HG02973 (cell line): Measurements from ENCODE around the gene BTBD7.
"Not testable (repeated sequence)": the region's sequence is repeated elsewhere in the genome, so short reads cannot be mapped to it uniquely, and the experiment has no call there.

ENCODE experiments used
- ATAC-seq: cut with Tn5 transposase; IDR thresholded peaks from one replicate; pipeline ENCODE4 v1.9.1; 2021; ENCODE audit warnings: moderate library complexity; ENCODE audit not compliant: unreplicated experiment

The BTBD7 gene

DNA sequence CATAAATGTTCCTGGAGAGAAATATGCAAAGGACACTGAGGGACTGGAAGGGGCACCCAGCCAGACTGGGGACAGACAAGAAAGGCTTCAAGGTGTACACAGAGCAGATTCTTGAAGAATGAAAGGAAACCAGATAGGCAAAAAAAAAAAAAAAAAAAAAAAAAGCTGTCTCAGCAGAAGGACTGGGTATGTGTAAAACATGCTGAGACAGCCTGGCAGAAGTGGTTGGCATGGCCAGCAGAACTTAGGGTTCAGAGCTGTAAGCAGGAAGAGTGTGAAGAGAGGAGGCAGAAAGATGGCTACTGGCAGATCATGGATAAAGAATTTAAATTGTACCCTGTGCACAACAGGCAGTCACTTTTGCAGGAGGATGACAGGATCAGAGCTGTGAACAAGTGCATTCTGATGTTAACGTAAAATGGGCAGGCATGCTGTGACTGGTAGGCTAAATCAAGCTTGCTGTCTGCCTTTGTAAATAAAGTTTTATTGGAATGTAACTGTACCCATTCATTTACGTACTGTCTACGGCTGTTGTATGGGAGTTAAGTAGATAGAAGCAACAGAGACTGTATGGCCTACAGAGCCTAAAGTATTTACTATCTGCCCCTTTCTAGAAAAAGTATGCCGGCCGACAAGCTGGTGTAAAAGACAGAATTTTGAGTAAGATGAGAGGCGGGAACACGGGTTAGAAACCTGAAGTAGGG, 83.6 kb downstream of the BTBD7 start:
- no peak for ATAC-seq

DNA sequence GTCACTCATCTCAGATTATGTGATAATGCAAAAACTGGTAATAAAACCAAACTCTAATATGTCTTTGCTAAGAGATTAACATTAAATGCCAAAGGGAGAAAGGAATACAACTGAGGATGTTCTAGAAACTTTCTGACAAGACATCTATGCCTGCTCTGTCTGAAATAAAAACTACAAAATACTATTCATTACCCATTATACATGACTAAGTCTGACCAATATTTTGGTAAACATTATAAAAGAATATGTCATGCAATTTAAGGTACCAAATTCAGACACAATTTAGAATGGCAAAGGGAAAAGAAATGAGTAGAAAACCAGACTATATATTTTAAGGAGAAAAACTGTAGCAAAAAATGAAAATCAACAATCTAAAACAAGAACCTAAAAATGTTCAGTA, 86.3 kb downstream of the BTBD7 start:
- ATAC-seq: no peak

DNA sequence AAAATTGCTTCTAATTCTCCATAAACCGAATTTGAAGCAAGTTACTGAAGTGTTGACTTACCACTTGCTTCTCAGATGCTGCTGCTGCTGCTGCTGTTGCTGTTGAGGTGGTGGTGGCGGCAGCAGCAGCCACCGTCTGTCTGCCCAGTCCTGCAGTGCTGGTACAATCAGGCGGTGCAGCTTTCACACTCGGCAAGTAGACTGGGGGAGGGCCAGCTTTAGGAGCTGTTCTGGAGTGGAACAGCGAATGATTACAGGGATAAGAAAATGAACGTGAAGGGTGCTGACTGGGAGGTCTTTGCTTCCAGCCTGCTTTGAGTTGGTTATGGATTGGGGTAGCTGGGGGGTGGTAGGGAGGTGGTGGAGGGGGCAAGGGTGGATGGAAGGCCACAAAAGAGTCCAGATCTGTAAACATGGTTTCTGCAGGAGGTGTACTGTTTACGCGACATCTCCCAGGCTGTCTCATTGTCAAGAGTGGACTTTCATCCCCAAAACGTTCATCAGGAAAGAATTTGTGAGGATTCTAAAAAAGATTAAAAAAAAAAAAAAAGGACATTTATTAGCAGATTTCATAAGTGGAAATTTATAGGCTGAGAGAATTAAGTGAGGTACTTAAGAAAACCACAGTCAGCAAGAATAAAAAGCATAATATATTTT, 86.9 kb downstream of the BTBD7 start:
- no peak for ATAC-seq

DNA sequence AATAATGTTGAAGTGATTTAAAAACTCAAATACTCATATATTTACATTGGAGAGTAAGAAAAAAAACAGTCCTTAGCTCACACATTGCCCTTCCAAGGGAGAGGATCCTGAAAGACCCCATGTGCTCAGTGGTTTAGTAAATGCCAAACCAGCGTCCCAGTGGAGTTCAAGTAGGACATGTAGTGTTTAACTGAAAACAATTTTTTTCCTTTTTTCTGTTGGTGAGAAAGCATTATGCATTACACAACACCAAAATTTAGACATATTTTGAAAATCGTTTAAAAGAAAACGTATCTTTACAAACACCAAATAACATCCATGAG, 92.2 kb downstream of the BTBD7 start:
- no peak for ATAC-seq

DNA sequence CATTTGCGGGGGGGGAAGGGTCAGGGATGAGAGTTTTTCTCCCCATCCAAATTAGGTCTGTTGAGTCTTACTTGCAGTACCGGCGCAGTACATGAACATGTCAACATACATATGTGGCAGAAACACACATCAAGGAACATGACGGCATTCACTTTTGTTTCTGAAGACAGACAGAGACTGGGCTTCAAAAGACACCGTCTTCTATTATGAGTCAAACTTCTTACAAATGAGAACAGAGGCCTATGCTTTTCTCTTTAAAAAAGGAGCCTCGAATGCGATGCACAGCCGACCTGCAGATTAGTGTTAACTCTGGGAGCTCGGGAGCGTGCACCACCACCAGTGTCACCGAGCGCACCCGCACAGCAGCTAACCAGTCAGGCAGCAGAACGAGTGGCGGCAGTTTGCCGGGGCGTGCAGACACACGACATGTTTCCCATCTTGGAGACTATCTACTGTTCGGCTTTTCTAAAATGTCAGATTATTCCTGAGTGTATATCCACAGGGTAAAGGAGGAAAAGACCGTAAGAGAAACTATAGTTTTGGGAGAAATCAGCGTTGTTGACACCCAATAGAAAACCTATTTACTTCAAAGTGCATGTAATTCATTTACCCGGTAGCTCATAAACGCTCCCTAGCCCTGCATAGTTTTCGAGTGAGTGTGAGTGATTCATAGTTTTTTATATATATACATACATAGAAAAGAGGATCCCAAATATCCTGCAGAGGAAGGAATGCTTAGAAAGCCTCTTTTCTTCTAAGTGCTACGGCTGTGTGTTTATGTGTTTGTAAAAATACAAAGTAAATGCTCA, 92.8 kb downstream of the BTBD7 start:
- no peak for ATAC-seq

DNA sequence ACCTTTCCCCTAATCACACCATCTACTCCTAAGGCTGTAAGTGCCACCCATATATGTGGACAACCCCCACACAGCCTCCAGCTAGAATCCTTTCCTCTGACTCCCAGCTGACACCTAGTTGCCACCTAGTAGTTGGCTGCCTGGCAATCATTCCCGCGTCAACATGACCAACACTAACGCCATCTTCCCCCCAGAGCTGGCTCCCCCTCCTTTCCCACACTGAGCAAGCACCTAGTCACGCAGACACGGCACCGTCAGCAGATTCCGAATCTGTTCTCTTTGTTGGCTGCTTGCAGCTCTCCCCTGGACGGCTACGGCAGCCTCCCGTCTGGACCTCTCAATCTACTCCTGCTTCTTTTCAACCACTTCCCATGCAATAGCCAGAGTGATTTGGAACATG, 98.0 kb downstream of the BTBD7 start:
- no peak for ATAC-seq

DNA sequence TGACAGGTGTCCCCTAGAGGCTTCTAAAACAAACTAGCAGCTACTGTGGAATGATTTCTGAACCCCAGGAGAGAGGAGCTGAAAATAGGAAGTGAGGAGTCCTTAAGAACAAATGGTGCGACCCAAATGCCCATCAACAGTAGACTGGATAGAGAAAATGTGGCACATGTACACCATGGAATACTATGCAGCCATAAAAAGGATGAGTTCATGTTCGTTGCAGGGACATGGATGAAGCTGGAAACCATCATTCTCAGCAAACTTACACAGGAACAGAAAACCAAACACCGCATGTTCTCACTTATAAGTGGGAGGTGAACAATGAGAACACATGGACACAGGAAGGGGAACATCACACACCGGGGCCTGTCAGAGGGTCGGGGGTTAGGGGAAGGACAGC, 99.8 kb downstream of the BTBD7 start:
- ATAC-seq: not testable (repeated sequence)

DNA sequence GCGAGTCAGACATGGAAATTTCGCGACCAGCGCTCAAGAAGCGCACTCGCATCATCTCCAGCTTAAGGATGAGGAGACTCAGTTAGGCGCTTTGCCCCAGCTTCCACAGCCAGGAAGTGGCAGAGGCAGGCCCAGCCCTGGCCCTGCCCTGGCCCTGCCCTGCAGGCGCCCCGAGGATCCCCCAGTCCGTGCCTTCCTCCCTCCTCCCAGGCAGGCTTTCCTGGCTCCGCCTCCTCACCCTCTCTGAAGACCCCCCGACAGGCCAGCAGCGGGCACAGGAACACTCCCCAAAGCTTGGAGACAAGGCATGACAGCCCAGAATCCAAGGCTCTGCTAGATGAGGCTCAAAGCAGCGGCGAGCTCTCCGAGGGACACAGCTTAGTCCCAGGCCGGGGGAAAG, 100.7 kb downstream of the BTBD7 start:
- no peak for ATAC-seq

DNA sequence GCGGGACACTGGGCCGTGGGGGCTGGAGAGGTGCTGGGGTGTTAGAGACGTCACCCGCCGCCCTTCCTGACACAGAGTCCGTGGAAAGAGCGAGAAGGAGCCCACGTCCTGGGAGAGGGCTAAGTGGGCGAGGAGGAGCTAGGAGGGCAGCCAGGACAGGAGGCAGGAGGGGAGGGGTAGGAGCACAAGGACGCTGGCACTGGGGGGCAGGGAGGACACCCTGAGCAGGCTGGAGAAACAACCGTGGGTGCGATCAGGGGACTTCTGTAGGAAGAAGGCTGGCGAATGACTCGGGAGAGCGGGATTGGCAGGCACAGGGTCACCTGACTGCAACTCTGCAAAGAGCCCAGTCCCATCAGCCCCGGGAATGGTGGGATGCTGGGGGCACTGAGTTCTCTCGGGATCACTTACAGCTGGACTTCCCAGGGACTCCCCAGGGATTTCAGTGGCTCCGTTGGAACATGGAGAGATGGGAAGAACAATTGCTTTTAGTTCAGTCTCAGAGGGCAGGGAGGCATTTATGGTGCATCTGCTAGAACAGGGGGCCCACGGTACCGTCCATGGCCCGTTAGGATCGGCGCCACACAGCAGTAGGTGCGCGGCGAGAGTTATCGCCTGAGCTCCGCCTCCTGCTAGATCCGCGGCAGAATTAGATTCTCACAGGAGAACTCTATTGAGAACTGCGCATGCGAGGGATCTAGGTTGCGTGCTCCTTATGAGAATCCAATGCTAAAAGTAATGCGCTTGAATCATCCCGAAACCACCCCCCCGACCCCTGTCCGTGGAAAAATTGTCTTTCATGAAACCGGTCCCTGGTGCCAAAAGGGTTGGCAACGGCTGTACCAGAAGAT, 101.5 kb downstream of the BTBD7 start:
- ATAC-seq: no peak

DNA sequence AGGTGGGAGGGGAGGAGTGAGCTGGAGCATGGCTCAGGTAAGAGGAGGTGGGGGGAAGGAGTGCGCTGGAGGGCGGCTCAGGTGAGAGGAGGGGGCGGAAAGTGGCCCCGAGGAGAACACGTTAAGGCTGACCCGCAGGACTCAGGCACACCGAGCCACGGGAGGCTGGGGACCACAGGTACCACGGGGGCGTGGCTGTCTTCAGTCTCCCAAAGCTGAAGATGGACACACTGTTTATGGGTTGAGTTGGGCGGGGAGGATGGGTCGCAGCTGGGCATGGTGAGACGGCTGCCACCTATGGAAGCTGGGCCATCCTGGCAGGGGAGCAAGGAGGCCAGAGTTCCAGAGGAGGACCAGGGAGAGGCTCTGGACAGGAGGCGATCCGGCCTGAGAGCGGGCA, 102.3 kb downstream of the BTBD7 start:
- ATAC-seq: no peak

DNA sequence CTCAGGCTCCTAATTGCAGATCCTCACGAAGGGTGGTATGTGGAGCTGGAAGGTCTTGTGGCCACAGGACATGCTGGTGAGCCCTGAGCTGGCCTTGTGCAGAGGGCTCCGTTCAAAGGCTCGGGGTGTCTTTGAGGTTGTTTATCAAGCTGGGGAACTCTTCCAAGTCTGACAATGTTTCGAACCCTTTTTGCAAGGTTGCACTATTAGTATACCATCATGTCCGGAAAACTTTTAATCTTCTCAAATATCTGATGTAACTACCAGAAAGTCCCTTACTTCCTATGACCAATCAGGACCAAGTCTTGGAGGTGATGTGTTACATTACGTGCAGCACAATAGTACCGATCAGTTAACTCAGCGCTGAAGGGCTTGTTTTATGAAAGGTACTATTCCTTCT, 104.3 kb downstream of the BTBD7 start:
- no peak for ATAC-seq

DNA sequence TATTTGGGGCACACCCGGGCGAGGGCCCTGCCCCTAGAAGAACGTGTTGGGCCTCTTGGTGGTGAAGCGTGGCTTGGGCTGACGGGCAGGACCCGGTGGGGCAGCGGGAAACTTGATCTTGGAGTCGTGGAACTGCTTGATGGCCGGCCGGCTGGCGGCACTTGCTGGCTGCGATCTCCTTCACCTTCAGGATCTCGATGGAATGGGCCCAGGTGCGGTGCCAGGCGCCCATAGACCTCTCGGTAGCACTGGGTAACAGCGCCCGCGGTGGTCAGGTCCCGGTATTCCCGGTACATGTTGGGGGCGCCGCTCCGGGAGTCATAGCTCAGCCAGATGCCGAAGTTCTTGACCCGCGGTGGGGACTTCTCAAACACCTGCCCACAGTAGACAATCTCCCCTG, 109.3 kb downstream of the BTBD7 start:
- ATAC-seq: no peak

DNA sequence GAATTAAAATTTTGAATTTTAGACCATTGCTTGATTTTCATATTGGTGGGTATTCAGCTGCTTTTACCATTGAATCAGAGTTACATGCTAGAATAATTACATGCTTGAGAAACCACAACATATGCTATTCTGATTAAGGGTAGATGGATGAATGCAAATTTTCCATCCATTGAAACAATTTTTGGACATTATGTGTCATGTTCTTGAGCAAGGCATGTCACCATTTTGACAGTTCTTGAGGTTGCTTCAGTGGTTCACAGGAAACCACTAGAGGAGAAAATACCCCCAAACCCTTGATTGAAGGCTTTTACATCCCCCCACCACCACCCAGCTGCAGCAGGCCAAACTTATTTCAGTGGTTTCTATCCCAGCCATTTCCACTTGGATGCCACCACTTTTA, 112.3 kb downstream of the BTBD7 start:
- ATAC-seq: no peak

DNA sequence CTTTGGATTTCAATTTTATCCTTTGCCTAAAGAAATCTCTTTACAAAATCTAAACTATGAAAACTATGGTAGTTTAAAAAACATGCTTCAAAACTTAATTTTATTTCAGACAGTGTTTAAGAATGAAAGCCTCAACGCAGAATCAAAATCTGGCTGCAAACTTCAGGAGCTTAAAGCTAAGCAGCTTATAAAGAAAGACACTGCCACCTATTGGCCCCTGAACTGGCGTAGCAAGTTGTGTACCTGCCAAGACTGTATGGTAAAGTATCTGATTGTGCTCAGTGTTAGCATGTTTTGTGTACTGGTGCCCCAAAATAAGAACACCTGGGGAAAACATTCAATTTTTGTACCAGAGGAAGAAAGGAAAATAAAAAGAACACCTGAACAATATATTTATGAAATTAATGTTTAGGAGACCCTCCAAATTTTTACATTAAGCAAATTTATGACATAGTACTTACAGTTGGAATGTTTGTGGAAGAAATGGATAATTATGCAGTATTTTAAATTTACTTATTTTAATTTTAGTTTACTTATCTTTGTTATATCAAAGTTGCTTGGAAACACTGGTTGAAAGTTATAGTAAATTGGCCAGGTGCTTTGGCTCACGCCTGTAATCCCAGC, 113.6 kb downstream of the BTBD7 start:
- peak; percentile 53 for ATAC-seq

DNA sequence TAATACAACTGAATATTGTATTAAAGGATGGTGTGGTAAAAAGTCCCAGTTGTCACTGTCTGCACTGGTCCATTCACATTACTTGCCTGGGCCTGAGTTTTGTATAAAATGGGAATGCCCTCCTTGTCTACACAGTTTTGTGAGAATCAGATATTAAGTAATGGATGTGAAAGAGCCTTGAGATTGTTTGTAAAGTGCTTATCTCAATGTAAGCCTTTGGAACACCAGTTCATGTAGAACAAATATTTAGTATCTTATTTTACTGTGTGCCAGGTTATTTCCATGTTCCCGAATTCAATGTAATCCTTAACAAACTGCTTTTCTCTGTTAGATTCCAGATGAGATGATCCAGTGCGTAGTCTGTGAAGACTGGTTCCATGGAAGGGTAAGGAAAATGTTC, 118.2 kb downstream of the BTBD7 start:
- no peak for ATAC-seq

DNA sequence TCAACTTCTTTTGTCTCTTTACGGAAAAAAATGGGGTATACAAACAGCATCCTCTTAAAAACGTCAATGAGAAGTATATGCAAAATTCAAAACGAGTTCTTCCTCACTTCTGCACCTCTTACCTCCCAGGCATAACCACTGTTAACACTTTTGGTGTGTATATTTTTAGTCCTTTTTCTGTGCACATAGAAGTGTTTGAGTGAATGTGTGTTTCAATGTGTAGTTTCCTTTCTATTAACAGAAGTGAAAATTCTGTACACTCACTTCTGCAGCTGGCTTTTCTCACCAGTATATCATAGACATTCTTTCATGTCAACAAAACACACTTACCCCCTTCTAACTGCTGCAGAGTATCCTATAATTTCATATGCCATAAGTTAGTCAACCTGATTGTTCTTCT, 120.4 kb downstream of the BTBD7 start:
- ATAC-seq: peak; percentile 67

DNA sequence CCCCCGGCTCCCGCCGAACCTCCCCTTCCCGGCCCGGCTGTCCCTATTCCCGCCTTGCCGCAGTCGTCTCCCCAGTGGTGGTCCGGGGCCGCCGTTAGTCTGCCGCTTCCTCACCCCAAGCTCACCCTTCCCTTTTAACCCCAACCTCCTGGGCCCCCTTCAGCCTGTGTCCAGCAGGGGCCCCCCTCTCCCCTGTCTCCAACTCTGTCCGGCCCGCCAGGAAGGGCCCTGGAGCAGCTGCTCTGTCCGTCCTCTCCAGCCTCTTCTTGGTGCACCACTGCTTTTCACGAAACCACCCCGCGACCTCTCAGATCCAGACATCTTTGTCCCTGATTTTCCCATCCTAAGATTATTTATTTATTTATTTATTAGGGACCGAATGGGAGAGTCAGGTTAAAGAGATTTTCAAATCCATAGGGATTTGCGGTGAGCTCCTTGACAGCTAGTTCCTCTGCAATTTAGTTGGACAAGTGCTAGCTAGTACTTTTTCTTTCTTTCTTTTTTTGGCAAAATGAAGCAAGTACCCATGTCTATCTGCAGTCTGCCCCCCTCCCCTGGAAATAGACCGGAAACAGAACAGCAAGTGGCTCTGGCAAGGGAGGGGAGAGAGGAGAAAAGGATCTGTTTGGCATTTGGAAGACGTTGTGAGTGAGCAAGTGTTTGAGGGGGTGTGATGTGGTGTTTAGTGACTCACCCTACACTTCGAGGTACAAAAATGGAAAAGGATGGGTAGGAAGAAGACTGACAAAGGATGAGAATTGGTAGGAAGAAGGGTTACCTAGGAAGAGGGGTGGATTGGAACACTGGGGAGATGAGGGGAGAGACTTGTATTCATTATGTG, 125.1 kb downstream of the BTBD7 start:
- ATAC-seq: peak; percentile 32

DNA sequence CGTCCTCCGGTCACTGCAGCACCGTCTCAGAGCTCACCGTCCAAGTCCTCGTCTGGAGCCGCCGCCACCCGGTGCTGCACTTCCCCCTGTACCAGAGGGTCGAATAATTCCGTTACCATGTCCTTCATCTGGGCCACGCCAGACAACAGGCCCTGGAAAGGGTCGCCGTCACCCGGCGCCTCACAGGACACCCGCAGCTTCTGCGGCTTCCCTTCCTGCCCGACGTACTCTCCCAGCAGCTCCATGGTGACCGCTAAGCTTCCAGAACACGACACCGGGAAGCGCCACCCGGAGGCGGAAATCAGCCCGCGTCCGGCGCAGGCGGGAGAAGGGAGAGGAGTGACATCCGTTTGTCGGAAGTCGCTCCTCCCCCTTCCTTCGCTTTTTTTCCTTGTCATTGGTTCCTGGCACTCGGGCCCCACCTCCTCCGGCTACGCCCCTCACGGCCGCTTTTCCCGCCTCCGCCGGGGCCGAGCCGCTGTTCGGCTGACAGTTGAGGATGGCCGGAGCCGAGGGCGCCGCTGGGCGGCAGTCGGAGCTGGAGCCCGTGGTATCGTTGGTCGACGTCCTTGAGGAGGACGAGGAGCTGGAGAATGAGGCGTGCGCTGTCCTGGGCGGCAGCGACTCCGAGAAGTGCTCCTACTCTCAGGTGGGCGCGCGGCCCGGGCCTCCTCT, 125.9 kb downstream of the BTBD7 start, which contains the start of the genes GON7 and UBR7:
TSS of gene GON7 (minus strand) at position 273 of the 675 bp plus-strand sequence. CDS start at position 245, 28 bp downstream.
TSS of gene UBR7 (plus strand) at position 464 of the 675 bp plus-strand sequence. CDS start at position 500, 36 bp downstream.
- peak; percentile 78 for ATAC-seq

DNA sequence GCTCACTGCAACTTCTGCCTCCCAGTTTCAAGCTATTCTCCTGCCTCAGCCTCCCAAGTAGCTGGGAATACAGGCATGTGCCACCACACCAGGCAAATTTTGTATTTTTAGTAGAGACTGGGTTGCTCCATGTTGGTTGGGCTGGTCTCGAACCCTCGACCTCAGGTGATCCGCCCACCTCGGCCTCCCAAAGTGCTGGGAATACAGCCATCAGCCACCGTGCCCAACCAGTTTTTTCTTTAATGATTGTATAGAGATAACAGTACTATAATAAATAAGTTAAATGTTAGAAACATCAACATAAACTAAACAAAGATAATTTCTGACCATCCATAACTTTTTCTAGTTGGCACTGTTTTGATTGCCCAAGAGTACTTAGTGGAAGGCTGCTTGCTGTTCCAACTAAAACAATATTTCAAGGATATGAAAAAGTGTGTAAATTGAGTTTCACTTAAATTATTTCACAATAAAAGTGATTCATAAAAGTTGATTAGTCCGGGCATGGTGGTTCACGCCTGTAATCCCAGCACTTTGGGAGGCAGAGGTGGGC, 131.6 kb downstream of the BTBD7 start:
- ATAC-seq: no peak
